Measurements from ENCODE around the gene POLR2E.

- TF ChIP-seq ZNF124 (CRISPR knock-in tag; IDR thresholded peaks at IDR 0.05) (no peak), POLR2A (IDR thresholded peaks at IDR 0.05; ENCODE audit: insufficient read depth in 1 of 2, low read depth in 2 of 2, low read length in 2 of 2) (no peak), CTCF (CRISPR knock-in tag; IDR thresholded peaks at IDR 0.05) (no peak), GABPA (IDR thresholded peaks at IDR 0.05; ENCODE audit: low read depth, low read length) (no peak), GABPA (CRISPR knock-in tag; IDR thresholded peaks at IDR 0.05; ENCODE audit: low read depth) (no peak), CENPX (CRISPR knock-in tag; IDR thresholded peaks at IDR 0.05) (no peak), FLYWCH1 (CRISPR knock-in tag; IDR thresholded peaks at IDR 0.05) (no peak), ZNF580 (CRISPR knock-in tag; IDR thresholded peaks at IDR 0.05; ENCODE audit: borderline replicate concordance, low read depth) (no peak)
These were observed 13.9 kb upstream of the POLR2E start for GRCh38 chr19:1109032-1109551.
